Activated CD4-positive, CD25-positive, alpha-beta regulatory T cell treated with anti-CD3 and anti-CD28 coated beads, Interleukin-2, amount 50 U/mL, for 72 hours (primary cell): ENCODE results near the gene RCSD1.
A peak's percentile ranks its signal among the peaks of the same experiment; 100 is the strongest.
"Not testable (repeated sequence)": the region's sequence is repeated elsewhere in the genome, so short reads cannot be mapped to it uniquely, and the experiment has no call there.

Source experiments
- DNase-seq: peaks from one replicate; pipeline ENCODE4 v3.0.0; 2021

Gene RCSD1

GRCh38 chr1:167717351-167717750, 87.3 kb downstream of the RCSD1 start:
- no peak for DNase-seq

GRCh38 chr1:167718914-167719691, 89.1 kb downstream of the RCSD1 start:
- no peak for DNase-seq

GRCh38 chr1:167719715-167720421, 89.8 kb downstream of the RCSD1 start:
- DNase-seq: not testable (repeated sequence)

GRCh38 chr1:167720965-167721616, 91.1 kb downstream of the RCSD1 start:
- DNase-seq: no peak

GRCh38 chr1:167721617-167722151, 91.7 kb downstream of the RCSD1 start, which contains the start of gene MPZL1:
Gene MPZL1 (plus strand): TSS chr1:167721982. CDS start chr1:167722152, 170 bp downstream.
- DNase-seq: peak; percentile 94

GRCh38 chr1:167722152-167722869, 92.3 kb downstream of the RCSD1 start:
- no peak for DNase-seq

- no peak for DNase-seq
These were observed 92.8 kb downstream of the RCSD1 start for GRCh38 chr1:167722870-167723251.

- DNase-seq: no peak
These were observed 93.8 kb downstream of the RCSD1 start for GRCh38 chr1:167723707-167724323.

- no peak for DNase-seq
These were observed 96.0 kb downstream of the RCSD1 start for GRCh38 chr1:167726008-167726407.

- no peak for DNase-seq
These were observed 98.9 kb downstream of the RCSD1 start for GRCh38 chr1:167728818-167729410.

- no peak for DNase-seq
These were observed 104.2 kb downstream of the RCSD1 start for GRCh38 chr1:167734227-167734626.

- DNase-seq: no peak
These were observed 104.8 kb downstream of the RCSD1 start for GRCh38 chr1:167734841-167735240.

- DNase-seq: no peak
These were observed 107.1 kb downstream of the RCSD1 start for GRCh38 chr1:167737169-167737568.

- DNase-seq: no peak
These were observed 108.1 kb downstream of the RCSD1 start for GRCh38 chr1:167738158-167738557.

GRCh38 chr1:167739752-167740151, 109.7 kb downstream of the RCSD1 start:
- DNase-seq: no peak

GRCh38 chr1:167741103-167741502, 111.1 kb downstream of the RCSD1 start:
- not testable (repeated sequence) for DNase-seq

GRCh38 chr1:167742392-167743057, 112.5 kb downstream of the RCSD1 start:
- DNase-seq: not testable (repeated sequence)

GRCh38 chr1:167744901-167745300, 114.9 kb downstream of the RCSD1 start:
- no peak for DNase-seq

- DNase-seq: no peak
These were observed 116.1 kb downstream of the RCSD1 start for GRCh38 chr1:167746013-167746672.

- no peak for DNase-seq
These were observed 117.1 kb downstream of the RCSD1 start for GRCh38 chr1:167746988-167747655.
